H1 (cell line): ENCODE measurements around the gene QPCTL. TPM values are rescaled to one million over a fixed set of nuclear protein-coding genes. Genes with fewer than 3 reads are reported as not detected.

Source experiments
- CTCF ChIA-PET: fragments of 300-600 bp; sonication (Branson Sonifier 250); formaldehyde crosslinking; loops from one replicate; lab custom pipeline; 2021; ENCODE audit not compliant: partially characterized antibody; lab: Charles Lee
- POLR2A ChIA-PET: fragments of 300-600 bp; sonication (Branson Sonifier 250); formaldehyde crosslinking; loops from one replicate; lab custom pipeline; 2021; ENCODE audit warnings: inconsistent platforms; ENCODE audit not compliant: partially characterized antibody; lab: Charles Lee
- DNase-seq, 2 experiments: peaks; one replicate each; pipeline versions ENCODE4 v3.0.0 to v3.0.0-alpha.2; 2010 to 2022; ENCODE audit warnings: low spot score in 2 of 2, low read depth in 1 of 2, mixed read lengths in 1 of 2
- FAIRE-seq: peaks from 2 replicates; lab custom pipeline; 2011; peaks lifted over from hg19 to GRCh38; lab: Jason Lieb, UNC
- H2AFZ ChIP-seq: 2 replicates; pipeline ENCODE4 v1.8.1; 2012; ENCODE audit warnings: low read length, inconsistent platforms
- H2AK5ac ChIP-seq: 2 replicates; pipeline ENCODE4 v1.6.1; 2013; ENCODE audit warnings: low read depth, low read length
- H2BK120ac ChIP-seq: replicated peaks from 2 replicates; pipeline ENCODE3; 2013; ENCODE audit warnings: low read depth, low read length, inconsistent platforms
- H2BK12ac ChIP-seq: 2 replicates; pipeline ENCODE4 v1.6.1; 2013; ENCODE audit warnings: low read depth, low read length
- H2BK15ac ChIP-seq: 2 replicates; pipeline ENCODE4 v1.6.1; 2013; ENCODE audit warnings: low read length
- H2BK20ac ChIP-seq: 2 replicates; pipeline ENCODE4 v1.6.1; 2013; ENCODE audit warnings: low read length
- H2BK5ac ChIP-seq: 2 replicates; pipeline ENCODE4 v1.6.1; 2013; ENCODE audit warnings: low read depth, low read length
- H3K14ac ChIP-seq: 2 replicates; pipeline ENCODE4 v1.6.1; 2013; ENCODE audit warnings: inconsistent platforms; ENCODE audit not compliant: insufficient read length
- H3K18ac ChIP-seq: 2 replicates; pipeline ENCODE4 v1.6.1; 2013; ENCODE audit warnings: low read length; ENCODE audit errors: extremely low read depth
- H3K23ac ChIP-seq: 2 replicates; pipeline ENCODE4 v1.6.1; 2013; ENCODE audit warnings: inconsistent platforms; ENCODE audit not compliant: insufficient read length
- H3K23me2 ChIP-seq: 2 replicates; pipeline ENCODE4 v1.6.1; 2013; ENCODE audit warnings: low read depth, low read length
- H3K27ac ChIP-seq: 2 replicates; pipeline ENCODE4 v1.6.1; 2011; ENCODE audit warnings: low read depth, low read length, inconsistent platforms
- H3K27me3 ChIP-seq, 4 experiments: replicated peaks in 1 of 4; 1 replicate in 1 of 4; 2 replicates in 3 of 4; pipeline versions ENCODE4 v1.6.1 to v1.8.1; 2011 to 2013; ENCODE audit warnings: low read length in 3 of 4, mild to moderate bottlenecking in 3 of 4, inconsistent platforms in 2 of 4, mixed read lengths in 2 of 4, moderate library complexity in 1 of 4; ENCODE audit not compliant: control insufficient read depth in 3 of 4, insufficient read depth in 3 of 4; ENCODE audit errors: extremely low read depth in 1 of 4
- H3K36me3 ChIP-seq, 4 experiments: 2 replicates each; pipeline versions ENCODE4 v1.6.1 to v1.8.1; 2011 to 2013; ENCODE audit warnings: mild to moderate bottlenecking in 4 of 4, low read length in 3 of 4, moderate library complexity in 2 of 4, control low read depth in 1 of 4, inconsistent platforms in 1 of 4; ENCODE audit not compliant: insufficient read depth in 4 of 4, control insufficient read depth in 2 of 4
- H3K4ac ChIP-seq: replicated peaks from 2 replicates; pipeline ENCODE3; 2013; ENCODE audit warnings: low read length, low read depth, mixed read lengths, inconsistent platforms; ENCODE audit not compliant: insufficient read length
- H3K4me1 ChIP-seq, 4 experiments: replicated peaks in 1 of 4; 1 replicate in 1 of 4; 2 replicates in 3 of 4; pipeline versions ENCODE4 v1.6.1 to v1.8.1; 2011 to 2013; ENCODE audit warnings: low read length in 3 of 4, inconsistent platforms in 2 of 4, mixed read lengths in 1 of 4; ENCODE audit not compliant: insufficient read depth in 4 of 4, control insufficient read depth in 3 of 4
- H3K4me2 ChIP-seq, 2 experiments: 2 replicates each; pipeline versions ENCODE4 v1.6.1 to v1.8.1; 2011 to 2013; ENCODE audit warnings: low read depth in 2 of 2, low read length in 2 of 2, control low read depth in 1 of 2, inconsistent platforms in 1 of 2, mild to moderate bottlenecking in 1 of 2; ENCODE audit not compliant: insufficient read depth in 1 of 2
- H3K4me3 ChIP-seq, 4 experiments: fragments of 200-600, 300-600 bp in 1 of 4; sonication (generic), shearing (Covaris generic), sonication (Bioruptor Twin) in 1 of 4; 2 replicates each; pipeline versions ENCODE4 v1.5.1 to v1.8.1; 2011 to 2016; ENCODE audit warnings: low read length in 4 of 4, low read depth in 3 of 4, control low read depth in 2 of 4, inconsistent platforms in 2 of 4, mild to moderate bottlenecking in 2 of 4, mixed read lengths in 1 of 4, moderate library complexity in 1 of 4; ENCODE audit not compliant: insufficient read depth in 2 of 4; ENCODE audit errors: extremely low read depth in 1 of 4
- H3K56ac ChIP-seq: replicated peaks from 2 replicates; pipeline ENCODE3; 2013; ENCODE audit warnings: low read depth, mild to moderate bottlenecking, mixed read lengths, low read length, inconsistent platforms; ENCODE audit not compliant: insufficient read length
- H3K79me1 ChIP-seq: 2 replicates; pipeline ENCODE4 v1.6.1; 2013; ENCODE audit warnings: low read depth, low read length, control low read depth
- H3K79me2 ChIP-seq, 2 experiments: 2 replicates each; pipeline versions ENCODE4 v1.6.1 to v1.8.1; 2012 to 2013; ENCODE audit warnings: low read length in 2 of 2, mild to moderate bottlenecking in 2 of 2, inconsistent platforms in 1 of 2; ENCODE audit not compliant: insufficient read depth in 2 of 2, control insufficient read depth in 1 of 2
- H3K9ac ChIP-seq, 4 experiments: replicated peaks in 1 of 4; 1 replicate in 1 of 4; 2 replicates in 3 of 4; pipeline versions ENCODE4 v1.6.1 to v1.8.1; 2011 to 2013; ENCODE audit warnings: low read depth in 3 of 4, low read length in 3 of 4, control low read depth in 2 of 4, mild to moderate bottlenecking in 2 of 4, moderate library complexity in 2 of 4, inconsistent platforms in 1 of 4; ENCODE audit errors: extremely low read depth in 1 of 4
- H3K9me3 ChIP-seq, 2 experiments: 2 replicates each; pipeline versions ENCODE4 v1.6.1 to v1.8.1; 2012 to 2013; ENCODE audit warnings: mild to moderate bottlenecking in 2 of 2, moderate library complexity in 2 of 2, control low read depth in 1 of 2, inconsistent platforms in 1 of 2, low read depth in 1 of 2, low read length in 1 of 2, mixed read lengths in 1 of 2; ENCODE audit not compliant: insufficient read depth in 2 of 2
- H4K20me1 ChIP-seq, 2 experiments: replicated peaks in 1 of 2; 2 replicates each; pipeline versions ENCODE3 to v1.8.1; 2011 to 2013; ENCODE audit warnings: inconsistent platforms in 2 of 2, low read length in 2 of 2, mild to moderate bottlenecking in 1 of 2; ENCODE audit not compliant: insufficient read depth in 2 of 2, control insufficient read depth in 1 of 2
- H4K5ac ChIP-seq: 2 replicates; pipeline ENCODE4 v1.6.1; 2013; ENCODE audit warnings: low read length, low read depth, mixed read lengths, inconsistent platforms; ENCODE audit not compliant: insufficient read length
- H4K8ac ChIP-seq: 2 replicates; pipeline ENCODE4 v1.8.0; 2013; ENCODE audit warnings: mild to moderate bottlenecking, moderate library complexity, low read length, inconsistent platforms; ENCODE audit not compliant: insufficient read depth; ENCODE audit errors: extremely low read depth
- H4K91ac ChIP-seq: replicated peaks from 2 replicates; pipeline ENCODE3; 2013; ENCODE audit warnings: low read length, mixed read lengths, inconsistent platforms; ENCODE audit not compliant: insufficient read length
- CBX8 ChIP-seq: fragments of 300-800, 300-1000 bp; sonication (generic); IDR thresholded peaks from 2 replicates; pipeline ENCODE4 v1.7.1; 2016; ENCODE audit warnings: low read depth, low read length, borderline replicate concordance
- KDM1A ChIP-seq: fragments of 200-600, 300-600 bp; sonication (generic); IDR thresholded peaks from 2 replicates; pipeline ENCODE4 v1.7.1; 2016; ENCODE audit warnings: mild to moderate bottlenecking, low read length, borderline replicate concordance
- KDM5A ChIP-seq: fragments of 200-600 bp; IDR thresholded peaks from 2 replicates; pipeline ENCODE4 v1.7.1; 2012; ENCODE audit warnings: mild to moderate bottlenecking, low read length, inconsistent platforms, mixed read lengths
- MAX ChIP-seq: IDR thresholded peaks from 2 replicates; pipeline ENCODE4 v1.6.1; 2012; ENCODE audit warnings: inconsistent platforms
- RAD21 ChIP-seq, 2 experiments: IDR thresholded peaks in 1 of 2; conservative IDR thresholded peaks in 1 of 2; 2 replicates each; pipeline ENCODE4 v1.6.1; 2011; ENCODE audit warnings: low read depth in 2 of 2, low read length in 2 of 2, improper control_type of control experiment in 1 of 2, inconsistent platforms in 1 of 2, mild to moderate bottlenecking in 1 of 2, moderate library complexity in 1 of 2
- SP1 ChIP-seq: IDR thresholded peaks from 2 replicates; pipeline ENCODE4 v1.6.1; 2011; ENCODE audit warnings: low read depth, low read length
- SP2 ChIP-seq: IDR thresholded peaks from 2 replicates; pipeline ENCODE4 v1.6.1; 2012; ENCODE audit warnings: mild to moderate bottlenecking, low read length, inconsistent platforms
- SRF ChIP-seq: IDR thresholded peaks from 2 replicates; pipeline ENCODE4 v1.6.1; 2011; ENCODE audit warnings: mild to moderate bottlenecking, low read depth, low read length, moderate library complexity
- SUZ12 ChIP-seq: fragments of 200-600 bp; sonication (generic); IDR thresholded peaks from 2 replicates; pipeline ENCODE4 v1.6.1; 2012; ENCODE audit warnings: mild to moderate bottlenecking, inconsistent platforms, low read length, moderate library complexity, mixed read lengths
- WGBS, 2 experiments: shearing (Covaris generic) in 1 of 2; methylation state at CpG; one replicate each; pipeline versions ENCODE4 v1.1.6 to v1.1.7; 2013 to 2015; ENCODE audit warnings: low lambda C conversion rate in 2 of 2, mixed read lengths in 2 of 2, inconsistent platforms in 1 of 2, low coverage in 1 of 2, missing lambda C conversion rate in 1 of 2; ENCODE audit not compliant: insufficient replicate concordance in 2 of 2, insufficient coverage in 1 of 2, insufficient read length in 1 of 2; ENCODE audit errors: extremely low coverage in 1 of 2, missing lambda C conversion rate in 1 of 2; 5-methylcytosine and 5-hydroxymethylcytosine counted together
- polyA plus RNA-seq, 7 experiments: library from polyadenylated mRNA; depleted of rRNA in 3 of 7; stranded (reverse) in 5 of 7; unstranded in 2 of 7; fragments of >200 nt in 5 of 7; fragments of 200-250 nt in 2 of 7; gene quantifications; 1 replicate in 5 of 7; 2 replicates in 1 of 7; 4 replicates in 1 of 7; pipeline versions ENCODE4 v1.2.1 to v1.2.3, GENCODE V29; 2011 to 2013; ENCODE audit warnings: missing spikeins in 2 of 7, mixed read lengths in 2 of 7
- total RNA-seq: library from RNA; stranded (reverse); fragmentation: NEBNext Ultra II Directional; extraction: Animal tissue kit (Norgen Biotek cat#: 25700); gene quantifications from 2 replicates; pipeline ENCODE4 v1.2.1, GENCODE V29; 2021

Gene QPCTL
- total and polyA plus RNA-seq, 2 of the 8 experiments (the other 6 are each of a cell fraction or from before 2014, with no cell fraction given), result 25.2 to 35.3 TPM

- H3K27ac ChIP-seq, result no peak overlapping the region; the same call in 1 of the 2 replicates
- no peak overlapping the region for H2BK5ac ChIP-seq
- H3K36me3 ChIP-seq, result peaks cover 8 to 27% (median 21%) of the 10 kb centered on the region in 4 experiments; a peak in 6 of 8 replicates
- no peak overlapping the region for H4K5ac ChIP-seq
- H2BK15ac ChIP-seq, result no peak overlapping the region
- no peak overlapping the region for H2BK20ac ChIP-seq
- no peak overlapping the region for H4K8ac ChIP-seq
- ChIA-PET POLR2A (interaction anchor here (1.2 to 9.6 kb wide), 4 partner anchors 10 to 67 kb away, joined by 3 to 90 read pairs (median 26); partner anchors contain the start of genes QPCTL, SIX5 and SNRPD2), CTCF (interaction anchor here (0.6 to 1.4 kb wide), 3 partner anchors 11 to 58 kb away, joined by 3 to 6 read pairs (median 3); no protein-coding TSS in a partner anchor)
- H3K4me3 ChIP-seq, result no peak overlapping the region
- no peak overlapping the region for H2BK120ac ChIP-seq
- H3K9me3 ChIP-seq, result no peaks in the 10 kb centered on the region
- H3K4ac ChIP-seq, result no peak overlapping the region
- 94% methylated on average over 7 of the region's 7 CpGs; no CpG with 5 or more reads in 1 of the 2 experiments for WGBS, 2 experiments
- no peaks in the 10 kb centered on the region for H3K4me1 ChIP-seq
- DNase-seq (no peak), FAIRE-seq (no peak)
- no peaks in the 10 kb centered on the region for H3K27me3 ChIP-seq
- H4K20me1 ChIP-seq, result peaks cover 0 to 6% of the 10 kb centered on the region in 2 experiments
- no peak overlapping the region for H3K9ac ChIP-seq
- no peak overlapping the region for H2BK12ac ChIP-seq
- no peak overlapping the region for H2AFZ ChIP-seq
- no peak overlapping the region for H3K56ac ChIP-seq
- H4K91ac ChIP-seq, result no peak overlapping the region
- no peaks in the 10 kb centered on the region for H3K79me2 ChIP-seq
- no peak overlapping the region for H3K23ac ChIP-seq
- no peaks in the 10 kb centered on the region for H3K79me1 ChIP-seq
- no peak overlapping the region for H3K18ac ChIP-seq
- no peak overlapping the region for H3K4me2 ChIP-seq
- H2AK5ac ChIP-seq, result no peak overlapping the region
- no peaks in the 10 kb centered on the region for H3K23me2 ChIP-seq
- no peak for TF ChIP-seq MAX
- no peak for TF ChIP-seq KDM1A
- TF ChIP-seq SP2, result no peak
- TF ChIP-seq SUZ12, result no peak
- no peak for TF ChIP-seq RAD21 (IDR thresholded peaks at IDR 0.05 in 1 of 2, conservative IDR thresholded peaks at IDR 0.05 in 1 of 2; ENCODE audit: low read depth in 2 of 2, low read length in 2 of 2)
- TF ChIP-seq SRF, result no peak
- TF ChIP-seq KDM5A, result no peak
- TF ChIP-seq CBX8, result no peak
- no peak for TF ChIP-seq SP1
- no peak overlapping the region for H3K14ac ChIP-seq
Observed at GRCh38 chr19:45701676-45702075, 9.2 kb downstream of the QPCTL start.
